ENCODE results near the gene ACACB.

Gene ACACB

DNA sequence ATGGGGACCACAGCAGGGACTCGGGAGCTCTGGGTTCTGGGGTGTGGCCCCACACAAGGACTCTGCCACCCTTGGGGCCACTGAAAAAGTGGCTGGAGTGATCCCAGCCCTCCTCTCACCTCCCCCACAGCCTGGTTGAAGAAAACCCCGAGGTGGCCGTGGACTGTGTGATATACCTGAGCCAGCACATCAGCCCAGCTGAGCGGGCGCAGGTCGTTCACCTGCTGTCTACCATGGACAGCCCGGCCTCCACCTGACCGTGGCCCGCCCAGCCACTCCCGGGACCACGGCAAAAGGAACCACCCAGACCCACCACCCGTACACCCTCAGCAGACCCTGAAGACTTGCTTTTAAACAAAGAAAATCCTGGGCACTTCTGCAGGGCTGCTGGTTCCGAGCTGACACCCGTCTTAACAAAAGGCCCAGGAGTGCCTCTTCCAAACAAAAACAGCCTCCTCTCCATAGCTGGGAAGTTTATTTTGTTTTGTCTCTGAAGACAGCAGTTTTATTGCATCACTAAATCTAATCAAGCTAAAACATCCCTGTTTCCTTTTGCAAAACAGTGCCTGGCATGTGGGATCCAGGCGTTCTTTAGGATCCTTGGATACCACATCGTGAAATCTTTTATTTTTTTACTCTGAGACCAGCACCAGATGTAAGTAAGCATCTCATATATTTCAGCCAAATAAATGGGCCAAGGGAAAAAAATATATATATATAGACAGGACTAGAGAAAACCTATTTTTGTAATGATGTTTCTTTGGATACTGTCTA is 149.9 kb downstream of the ACACB start:
- H3K27ac Mint-ChIP-seq, result no peak overlapping the region
- H3K9me3 Mint-ChIP-seq, result peaks cover 8% of the 10 kb centered on the region
- H3K36me3 Mint-ChIP-seq (ENCODE audit: low read depth), result peaks cover 4% of the 10 kb centered on the region
- no peak overlapping the region for H3K4me3 Mint-ChIP-seq
- no peaks in the 10 kb centered on the region for H3K27me3 Mint-ChIP-seq
- peaks cover 5% of the 10 kb centered on the region for H3K4me1 Mint-ChIP-seq (ENCODE audit: low read depth)

DNA sequence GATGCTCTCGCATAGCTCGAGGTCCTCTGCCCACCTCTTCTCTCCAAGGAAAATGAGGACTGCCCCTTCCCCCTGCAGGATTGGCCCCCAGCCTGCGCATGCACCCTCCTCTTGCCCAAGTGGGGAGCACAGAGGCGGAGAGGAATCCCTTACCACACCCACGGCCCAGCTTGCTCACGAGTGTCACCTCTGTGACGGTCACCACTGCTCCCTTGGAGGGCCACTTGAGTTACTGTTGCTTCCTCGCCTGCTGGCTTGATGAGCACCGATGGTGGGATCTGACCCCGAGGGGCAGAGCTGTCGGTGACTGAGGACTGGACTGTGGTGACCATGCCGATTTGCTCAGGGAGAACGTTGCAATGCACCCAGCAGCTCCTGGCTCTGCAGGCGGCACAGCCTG is 151.0 kb downstream of the ACACB start:
- Mint-ChIP-seq H3K4me1 (ENCODE audit: low read depth) (no peaks in the 10 kb centered on the region), H3K4me3 (no peak overlapping the region), H3K27ac (no peak overlapping the region), H3K9me3 (peaks cover 8% of the 10 kb centered on the region), H3K27me3 (no peaks in the 10 kb centered on the region), H3K36me3 (ENCODE audit: low read depth) (peaks cover 3% of the 10 kb centered on the region)

DNA sequence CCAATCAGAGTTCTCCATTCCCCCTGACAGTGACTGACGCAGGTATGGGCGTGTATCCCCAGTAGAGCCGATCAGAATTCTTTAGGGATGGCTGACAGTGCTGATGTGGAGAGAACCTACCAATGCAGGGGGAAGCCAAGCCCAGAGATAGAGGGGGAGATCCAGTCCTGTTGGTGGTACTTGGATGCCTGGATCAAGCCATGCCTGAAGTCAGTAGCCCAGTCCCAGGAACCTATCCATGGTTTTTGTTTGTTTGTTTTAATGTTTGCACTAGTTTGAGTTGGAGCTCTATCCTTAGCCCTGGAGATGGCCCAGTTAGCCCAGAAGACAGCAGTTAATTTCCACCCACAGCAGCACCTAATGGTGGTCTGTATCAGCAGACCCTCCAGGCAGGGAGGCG is 152.5 kb downstream of the ACACB start:
- no peaks in the 10 kb centered on the region for H3K36me3 Mint-ChIP-seq (ENCODE audit: low read depth)
- no peak overlapping the region for H3K27ac Mint-ChIP-seq
- no peaks in the 10 kb centered on the region for H3K4me1 Mint-ChIP-seq (ENCODE audit: low read depth)
- H3K4me3 Mint-ChIP-seq, result no peak overlapping the region
- peaks cover 8% of the 10 kb centered on the region for H3K9me3 Mint-ChIP-seq
- peaks cover 5% of the 10 kb centered on the region for H3K27me3 Mint-ChIP-seq

DNA sequence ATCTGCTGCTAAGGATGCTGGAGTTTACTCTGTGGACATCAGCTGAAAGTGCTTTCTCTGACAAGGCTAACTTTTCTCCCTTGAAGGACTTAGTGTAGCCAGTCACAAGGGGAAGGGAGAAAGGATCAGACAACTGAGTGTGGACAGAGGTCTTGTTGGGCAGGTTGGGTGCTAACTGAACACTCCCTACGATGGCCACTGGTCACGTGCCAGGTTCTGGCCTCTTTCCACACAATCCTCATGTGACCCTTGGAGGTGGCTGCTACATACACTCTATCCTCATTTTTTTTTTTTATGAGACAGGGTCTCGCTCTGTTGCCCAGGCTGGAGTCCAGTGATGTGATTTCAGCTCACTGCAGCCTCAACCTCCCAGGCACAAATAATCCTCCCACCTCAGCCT is 153.0 kb downstream of the ACACB start:
- Mint-ChIP-seq H3K9me3 (peaks cover 8% of the 10 kb centered on the region), H3K27ac (no peak overlapping the region), H3K27me3 (peaks cover 5% of the 10 kb centered on the region), H3K4me1 (ENCODE audit: low read depth) (no peaks in the 10 kb centered on the region), H3K4me3 (no peak overlapping the region), H3K36me3 (ENCODE audit: low read depth) (no peaks in the 10 kb centered on the region)

DNA sequence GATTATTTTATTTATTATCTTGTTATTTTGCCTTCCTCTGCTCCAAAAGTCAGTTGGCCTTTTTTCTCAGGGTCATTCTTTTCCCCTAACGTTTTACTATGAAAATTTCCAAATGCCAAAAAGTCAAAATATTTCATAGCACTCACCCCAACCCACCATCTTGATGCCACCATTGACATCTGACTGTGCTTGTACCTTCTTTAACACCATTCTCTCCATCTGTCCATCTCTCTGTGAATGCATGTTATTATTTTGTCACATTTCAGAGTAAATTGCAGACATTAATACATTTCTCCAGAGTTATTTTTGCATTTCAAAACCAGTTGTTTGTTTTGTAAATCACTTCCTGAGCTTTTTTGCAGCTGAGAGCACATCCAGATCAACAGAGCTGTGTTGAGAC is 154.1 kb downstream of the ACACB start:
- H3K27me3 Mint-ChIP-seq, result peaks cover 5% of the 10 kb centered on the region
- no peak overlapping the region for H3K27ac Mint-ChIP-seq
- no peaks in the 10 kb centered on the region for H3K4me1 Mint-ChIP-seq (ENCODE audit: low read depth)
- H3K4me3 Mint-ChIP-seq, result no peak overlapping the region
- no peaks in the 10 kb centered on the region for H3K36me3 Mint-ChIP-seq (ENCODE audit: low read depth)
- peaks cover 8% of the 10 kb centered on the region for H3K9me3 Mint-ChIP-seq

DNA sequence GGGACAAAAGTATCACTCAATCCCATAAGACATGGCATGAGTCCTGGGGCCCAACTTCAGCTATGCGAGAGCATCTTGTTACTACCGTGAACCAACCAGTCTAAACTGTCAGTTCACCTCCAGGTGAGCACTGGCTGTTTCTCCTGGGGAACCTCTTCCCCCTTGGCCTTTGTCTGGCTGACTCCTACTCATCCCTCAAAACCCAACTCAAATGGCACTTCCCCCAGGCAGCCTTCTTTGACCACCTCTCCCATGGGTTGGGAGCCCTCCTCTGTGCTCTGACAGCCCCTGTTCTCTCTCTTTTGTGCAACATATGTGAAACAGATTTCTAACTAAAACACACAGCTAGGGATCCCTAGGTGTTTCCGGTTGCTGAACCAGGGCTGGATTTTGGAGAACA is 155.0 kb downstream of the ACACB start:
- H3K36me3 Mint-ChIP-seq (ENCODE audit: low read depth), result no peaks in the 10 kb centered on the region
- peaks cover 8% of the 10 kb centered on the region for H3K9me3 Mint-ChIP-seq
- no peak overlapping the region for H3K27ac Mint-ChIP-seq
- peaks cover 5% of the 10 kb centered on the region for H3K27me3 Mint-ChIP-seq
- H3K4me1 Mint-ChIP-seq (ENCODE audit: low read depth), result no peaks in the 10 kb centered on the region
- no peak overlapping the region for H3K4me3 Mint-ChIP-seq

DNA sequence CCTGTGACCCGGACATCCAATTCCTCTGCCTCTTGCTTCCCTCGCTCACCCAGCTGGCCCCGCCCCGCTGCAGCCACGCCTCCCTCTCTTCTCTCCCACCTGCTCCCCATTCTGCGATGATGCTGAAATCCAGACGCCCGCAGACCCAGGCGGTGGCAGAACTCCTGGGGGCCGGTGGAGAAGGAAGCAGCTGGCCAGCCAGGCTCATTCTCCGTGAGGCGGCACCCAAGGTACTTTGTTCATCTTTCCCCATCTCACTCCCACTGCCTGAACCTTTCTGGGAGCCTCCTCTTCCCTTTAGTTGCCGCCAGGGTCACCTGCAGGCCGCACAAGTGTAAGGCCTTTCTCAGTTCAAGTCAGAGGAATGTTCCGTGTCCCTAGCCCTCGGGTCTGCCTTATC is 157.0 kb downstream of the ACACB start:
- Mint-ChIP-seq H3K4me3 (no peak overlapping the region), H3K27ac (no peak overlapping the region), H3K36me3 (ENCODE audit: low read depth) (no peaks in the 10 kb centered on the region), H3K4me1 (ENCODE audit: low read depth) (no peaks in the 10 kb centered on the region), H3K9me3 (peaks cover 8% of the 10 kb centered on the region), H3K27me3 (peaks cover 5% of the 10 kb centered on the region)

DNA sequence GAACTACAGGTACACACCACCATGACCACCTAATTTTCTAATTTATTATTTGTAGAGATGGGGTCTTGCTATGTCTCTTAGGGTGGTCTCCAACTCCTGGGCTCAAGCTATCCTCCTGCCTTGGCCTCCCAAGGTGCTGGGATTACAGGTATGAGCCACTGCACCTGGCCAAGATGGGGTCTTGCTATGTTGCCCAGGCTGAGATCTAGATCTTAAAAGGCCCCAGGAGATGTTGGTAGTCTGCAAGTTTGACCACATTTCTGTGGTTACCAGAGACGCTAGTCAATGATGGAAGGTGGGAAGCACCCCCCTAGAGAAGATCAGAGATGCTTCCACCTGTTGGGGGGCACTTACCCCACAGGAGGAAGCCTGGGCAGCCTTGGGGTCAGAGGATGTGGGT is 158.0 kb downstream of the ACACB start:
- peaks cover 5% of the 10 kb centered on the region for H3K27me3 Mint-ChIP-seq
- peaks cover 8% of the 10 kb centered on the region for H3K9me3 Mint-ChIP-seq
- no peaks in the 10 kb centered on the region for H3K36me3 Mint-ChIP-seq (ENCODE audit: low read depth)
- H3K27ac Mint-ChIP-seq, result no peak overlapping the region
- H3K4me3 Mint-ChIP-seq, result no peak overlapping the region
- no peaks in the 10 kb centered on the region for H3K4me1 Mint-ChIP-seq (ENCODE audit: low read depth)

DNA sequence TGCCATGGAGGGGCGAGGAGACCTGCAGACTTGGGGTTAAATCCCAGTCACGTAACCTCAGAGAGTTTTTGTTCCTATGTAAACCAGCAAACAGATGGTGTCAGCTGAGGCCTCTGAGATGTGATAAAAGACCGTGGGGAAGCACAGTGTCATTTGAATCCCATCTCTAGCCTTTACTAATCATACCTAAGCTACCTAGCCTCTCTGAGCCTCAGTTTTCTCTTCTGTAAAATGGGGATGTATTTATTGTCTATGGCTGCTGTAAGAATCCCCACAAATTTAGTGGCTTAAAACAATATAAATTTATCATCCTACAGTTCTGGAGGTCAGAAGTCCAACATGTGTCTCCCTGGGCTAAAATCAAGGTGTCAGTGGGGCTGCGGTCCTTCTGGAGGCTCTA is 158.8 kb downstream of the ACACB start:
- peaks cover 5% of the 10 kb centered on the region for H3K27me3 Mint-ChIP-seq
- H3K36me3 Mint-ChIP-seq (ENCODE audit: low read depth), result no peaks in the 10 kb centered on the region
- peaks cover 6% of the 10 kb centered on the region for H3K9me3 Mint-ChIP-seq
- H3K4me1 Mint-ChIP-seq (ENCODE audit: low read depth), result no peaks in the 10 kb centered on the region
- H3K27ac Mint-ChIP-seq, result no peak overlapping the region
- no peak overlapping the region for H3K4me3 Mint-ChIP-seq

DNA sequence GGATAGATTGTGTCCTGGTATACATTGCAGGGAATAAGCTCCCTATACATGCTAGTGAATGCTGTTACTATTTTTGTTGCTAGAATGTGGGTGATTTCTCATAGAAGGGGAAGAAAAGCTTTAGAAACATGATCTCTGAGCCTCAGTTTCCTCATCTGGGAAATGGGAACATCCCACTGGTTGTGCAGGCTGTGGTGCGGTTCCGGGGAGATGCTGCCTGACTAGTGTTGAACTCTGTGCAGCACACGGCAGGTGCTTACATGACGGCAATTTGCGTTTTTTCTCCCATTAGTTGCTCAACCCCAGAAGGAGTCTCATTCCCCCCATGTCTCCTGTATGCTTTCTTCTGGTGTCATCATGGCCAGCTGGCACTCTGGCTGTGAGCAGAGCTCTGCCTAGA is 159.8 kb downstream of the ACACB start:
- Mint-ChIP-seq H3K9me3 (no peaks in the 10 kb centered on the region), H3K4me1 (ENCODE audit: low read depth) (no peaks in the 10 kb centered on the region), H3K27ac (no peak overlapping the region), H3K4me3 (no peak overlapping the region), H3K36me3 (ENCODE audit: low read depth) (no peaks in the 10 kb centered on the region), H3K27me3 (peaks cover 5% of the 10 kb centered on the region)

DNA sequence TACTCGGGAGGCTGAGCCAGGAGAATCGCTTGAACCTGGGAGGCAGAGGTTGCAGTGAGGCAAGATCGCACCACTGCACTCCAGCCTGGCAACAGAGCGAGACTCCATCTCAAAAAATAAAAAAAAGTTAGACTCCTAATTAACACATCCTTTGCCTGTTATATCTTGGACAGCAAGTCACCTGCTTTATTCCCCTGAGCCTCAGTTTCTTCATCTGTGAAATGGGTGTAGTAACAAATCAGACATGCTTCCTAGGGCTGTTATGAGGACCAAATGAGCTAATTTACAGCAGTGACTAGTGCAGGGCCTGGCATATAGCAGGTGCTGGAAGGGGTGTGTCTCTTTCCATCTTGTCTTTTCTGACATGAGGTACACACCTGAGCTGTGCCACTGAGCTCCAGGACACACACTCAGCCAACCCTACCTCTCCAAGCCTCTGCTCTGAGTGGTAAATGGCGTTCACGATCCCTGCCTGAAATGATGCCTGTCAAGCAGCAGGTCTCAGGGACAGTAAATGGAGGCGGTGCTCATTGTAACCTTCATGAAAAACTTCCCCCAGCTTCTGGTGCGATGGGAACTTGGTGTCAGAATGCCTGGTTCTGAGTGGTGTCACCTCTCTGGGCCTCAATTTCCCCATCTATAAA is 161.0 kb downstream of the ACACB start:
- Mint-ChIP-seq H3K27me3 (peaks cover 5% of the 10 kb centered on the region), H3K4me3 (no peak overlapping the region), H3K9me3 (no peaks in the 10 kb centered on the region), H3K36me3 (ENCODE audit: low read depth) (no peaks in the 10 kb centered on the region), H3K27ac (no peak overlapping the region), H3K4me1 (ENCODE audit: low read depth) (no peaks in the 10 kb centered on the region)

DNA sequence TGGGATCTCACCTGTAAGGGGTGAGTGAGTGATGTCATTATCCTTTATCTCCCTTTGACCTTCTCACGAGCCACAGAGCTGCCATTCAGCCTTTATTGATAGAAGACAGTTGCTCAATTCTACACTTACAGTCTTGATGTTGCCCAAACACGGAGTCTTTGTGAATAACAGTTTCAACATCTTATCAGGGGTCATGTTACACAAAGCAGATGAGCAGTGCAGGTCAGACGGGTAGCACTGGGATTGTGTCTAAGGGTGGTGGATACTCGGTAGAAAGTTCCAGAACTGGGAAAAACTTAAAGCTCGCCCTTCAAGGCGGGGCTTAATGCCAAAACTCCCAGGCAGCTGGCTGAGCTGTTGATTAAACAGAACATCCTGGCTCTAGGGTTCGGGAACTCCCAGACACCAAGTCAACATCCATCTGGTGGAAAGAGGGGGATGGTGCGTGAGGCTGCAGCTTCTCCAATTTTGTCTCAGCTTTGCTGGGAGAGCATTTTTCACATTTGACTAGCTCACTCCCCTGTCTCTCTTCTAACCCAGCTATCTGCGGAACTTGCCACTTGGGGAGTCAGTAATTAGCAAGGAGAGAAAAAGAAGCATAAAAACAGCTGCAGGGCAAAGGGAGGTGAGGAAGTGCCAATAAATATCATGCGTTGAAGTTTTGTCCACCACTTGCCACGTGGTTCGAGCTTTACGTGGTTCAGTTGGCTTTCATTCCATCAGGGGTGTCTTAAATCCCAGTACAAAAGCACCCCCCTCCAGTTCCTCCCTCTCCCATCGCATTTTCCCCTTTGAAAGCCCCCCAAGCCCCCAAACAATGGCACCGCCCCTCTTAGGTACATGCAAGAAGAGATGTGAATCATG is 161.7 kb downstream of the ACACB start:
- H3K36me3 Mint-ChIP-seq (ENCODE audit: low read depth), result no peaks in the 10 kb centered on the region
- H3K4me1 Mint-ChIP-seq (ENCODE audit: low read depth), result no peaks in the 10 kb centered on the region
- H3K9me3 Mint-ChIP-seq, result no peaks in the 10 kb centered on the region
- H3K4me3 Mint-ChIP-seq, result no peak overlapping the region
- H3K27me3 Mint-ChIP-seq, result peaks cover 5% of the 10 kb centered on the region
- no peak overlapping the region for H3K27ac Mint-ChIP-seq

DNA sequence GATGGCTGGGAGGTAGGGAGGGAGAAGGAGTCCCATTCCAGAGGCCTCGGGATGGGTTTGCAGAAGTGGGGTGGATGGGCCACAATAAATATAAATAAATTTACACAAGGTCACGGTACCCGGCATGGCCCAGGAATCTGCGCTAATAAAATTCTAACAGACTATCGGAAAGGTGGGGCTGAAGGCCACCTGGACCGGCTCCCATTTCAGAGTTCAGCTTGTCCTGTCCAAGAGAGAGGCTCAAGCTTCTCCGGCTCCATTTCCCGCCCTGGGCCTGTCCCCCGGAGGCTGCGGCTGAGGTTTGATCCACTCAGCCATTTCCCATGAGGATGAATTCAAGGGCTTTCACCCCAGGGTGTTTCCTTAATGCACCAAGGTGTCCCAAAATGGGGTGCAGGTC is 162.5 kb downstream of the ACACB start:
- H3K27me3 Mint-ChIP-seq, result no peaks in the 10 kb centered on the region
- H3K27ac Mint-ChIP-seq, result no peak overlapping the region
- no peaks in the 10 kb centered on the region for H3K4me1 Mint-ChIP-seq (ENCODE audit: low read depth)
- no peaks in the 10 kb centered on the region for H3K9me3 Mint-ChIP-seq
- no peaks in the 10 kb centered on the region for H3K36me3 Mint-ChIP-seq (ENCODE audit: low read depth)
- H3K4me3 Mint-ChIP-seq, result no peak overlapping the region

DNA sequence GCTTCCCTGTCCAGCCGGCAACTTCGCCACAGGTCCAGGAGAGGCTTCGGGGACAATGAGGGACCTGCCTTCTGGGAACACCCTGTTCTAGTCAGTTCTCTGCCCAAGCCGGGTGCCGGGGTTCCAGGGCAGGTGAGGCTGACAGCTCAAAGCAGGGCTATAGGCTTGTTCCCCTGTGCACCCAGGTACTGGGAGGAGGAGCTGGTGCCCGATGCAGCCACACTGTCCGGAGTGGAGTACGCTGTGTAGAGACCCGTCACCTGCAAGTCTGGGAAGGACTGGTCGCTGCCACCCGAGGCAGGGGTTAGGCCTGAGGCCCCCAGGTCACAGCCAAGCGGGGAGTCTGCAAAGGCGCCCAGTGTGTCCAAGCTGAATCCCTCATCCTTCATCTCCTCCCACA is 163.1 kb downstream of the ACACB start:
- H3K4me1 Mint-ChIP-seq (ENCODE audit: low read depth), result no peaks in the 10 kb centered on the region
- no peak overlapping the region for H3K4me3 Mint-ChIP-seq
- no peaks in the 10 kb centered on the region for H3K36me3 Mint-ChIP-seq (ENCODE audit: low read depth)

DNA sequence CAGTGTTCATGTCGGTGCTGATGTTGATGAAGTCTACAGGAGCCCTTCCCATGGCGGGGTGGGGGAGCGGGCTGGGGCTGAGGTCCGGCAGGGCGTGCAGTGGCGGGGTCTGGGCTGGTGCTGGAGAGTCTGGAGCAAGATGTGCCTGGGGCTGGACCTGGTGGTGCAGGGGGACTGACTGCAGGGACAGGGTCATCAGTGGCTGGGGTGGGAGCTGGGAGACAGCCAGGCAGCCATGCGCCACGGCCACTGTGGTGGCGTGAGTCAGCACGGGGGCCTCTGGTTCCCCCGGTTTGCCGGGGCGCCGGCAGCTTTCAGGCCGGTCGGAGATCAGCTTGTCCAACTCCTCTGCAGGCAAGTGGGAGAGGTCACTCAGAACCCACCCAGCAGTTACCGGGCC is 165.1 kb downstream of the ACACB start:
- no peaks in the 10 kb centered on the region for H3K4me1 Mint-ChIP-seq (ENCODE audit: low read depth)
- no peaks in the 10 kb centered on the region for H3K36me3 Mint-ChIP-seq (ENCODE audit: low read depth)
- H3K27me3 Mint-ChIP-seq, result no peaks in the 10 kb centered on the region

More for the DNA sequence above, 163.1 kb downstream of the ACACB start:
- no peaks in the 10 kb centered on the region for H3K9me3 Mint-ChIP-seq
- H3K27ac Mint-ChIP-seq, result no peak overlapping the region
- no peaks in the 10 kb centered on the region for H3K27me3 Mint-ChIP-seq

More for the DNA sequence above, 165.1 kb downstream of the ACACB start:
- Mint-ChIP-seq H3K9me3 (no peaks in the 10 kb centered on the region), H3K4me3 (no peak overlapping the region), H3K27ac (no peak overlapping the region)

Data from stimulated activated naive CD8-positive, alpha-beta T cell treated with anti-CD3 and anti-CD28 coated beads, Interleukin-15, Interleukin-2, amounts not matched to agents 100 ng/mL and 50 ng/mL, for 24 hours (primary cell).